Astrocyte (in vitro differentiated cells and primary cell): ENCODE results near the gene B4GALNT2. TPM values are rescaled to one million over a fixed set of nuclear protein-coding genes. Genes with fewer than 3 reads are reported as not detected.

Source experiments
- DNase-seq: peaks from one replicate; pipeline ENCODE4 v3.0.0-alpha.2; 2010; ENCODE audit warnings: low read depth
- FAIRE-seq: peaks from 2 replicates; lab custom pipeline; 2011; peaks lifted over from hg19 to GRCh38; lab: Jason Lieb, UNC
- H2AFZ ChIP-seq: 2 replicates; pipeline ENCODE4 v1.6.0; 2012; ENCODE audit warnings: low read depth, low read length, inconsistent platforms
- H3K27ac ChIP-seq: 2 replicates; pipeline ENCODE4 v1.5.1; 2011; ENCODE audit warnings: low read depth, low read length, inconsistent platforms
- H3K27me3 ChIP-seq: 2 replicates; pipeline ENCODE4 v1.6.0; 2011; ENCODE audit warnings: low read length, inconsistent platforms; ENCODE audit not compliant: insufficient read depth
- H3K36me3 ChIP-seq: 2 replicates; pipeline ENCODE4 v1.5.1; 2011; ENCODE audit warnings: low read length, inconsistent platforms; ENCODE audit not compliant: insufficient read depth
- H3K4me1 ChIP-seq: 2 replicates; pipeline ENCODE4 v1.5.1; 2011; ENCODE audit warnings: low read length, inconsistent platforms; ENCODE audit not compliant: insufficient read depth
- H3K4me2 ChIP-seq: 2 replicates; pipeline ENCODE4 v1.6.0; 2012; ENCODE audit warnings: low read length, inconsistent platforms
- H3K4me3 ChIP-seq: 2 replicates; pipeline ENCODE4 v1.5.1; 2011; ENCODE audit warnings: low read depth, mild to moderate bottlenecking, low read length, inconsistent platforms; ENCODE audit not compliant: insufficient read depth
- H3K79me2 ChIP-seq: 2 replicates; pipeline ENCODE4 v1.6.0; 2012; ENCODE audit warnings: mild to moderate bottlenecking, low read length, inconsistent platforms; ENCODE audit not compliant: insufficient read depth
- H3K9ac ChIP-seq: 2 replicates; pipeline ENCODE4 v1.6.0; 2012; ENCODE audit warnings: mild to moderate bottlenecking, low read length, inconsistent platforms
- H3K9me3 ChIP-seq: 2 replicates; pipeline ENCODE4 v1.5.1; 2012; ENCODE audit warnings: low read depth, mild to moderate bottlenecking, low read length, inconsistent platforms; ENCODE audit not compliant: insufficient read depth
- H4K20me1 ChIP-seq: 2 replicates; pipeline ENCODE4 v1.6.0; 2012; ENCODE audit warnings: low read length, inconsistent platforms; ENCODE audit not compliant: insufficient read depth
- H3K27ac Mint-ChIP-seq: one replicate; pipeline ENCODE4 v1.8.0; 2021; ENCODE audit warnings: mild to moderate bottlenecking, mixed read lengths; ENCODE audit not compliant: unreplicated experiment
- H3K27me3 Mint-ChIP-seq: one replicate; pipeline ENCODE4 v1.8.0; 2021; ENCODE audit warnings: low read depth, mixed read lengths; ENCODE audit not compliant: unreplicated experiment
- H3K36me3 Mint-ChIP-seq: one replicate; pipeline ENCODE4 v1.8.0; 2021; ENCODE audit warnings: low read depth, mixed read lengths; ENCODE audit not compliant: unreplicated experiment
- H3K4me1 Mint-ChIP-seq: one replicate; pipeline ENCODE4 v1.8.0; 2021; ENCODE audit warnings: low read depth, mixed read lengths; ENCODE audit not compliant: unreplicated experiment
- H3K4me3 Mint-ChIP-seq: one replicate; pipeline ENCODE4 v1.8.0; 2021; ENCODE audit warnings: mild to moderate bottlenecking, moderate library complexity, mixed read lengths; ENCODE audit not compliant: unreplicated experiment
- H3K9me3 Mint-ChIP-seq: one replicate; pipeline ENCODE4 v1.8.0; 2021; ENCODE audit warnings: mild to moderate bottlenecking, mixed read lengths; ENCODE audit not compliant: unreplicated experiment
- EZH2 ChIP-seq: IDR thresholded peaks from 2 replicates; pipeline ENCODE4 v1.6.1; 2012; ENCODE audit warnings: mild to moderate bottlenecking, low read length, inconsistent platforms; ENCODE audit not compliant: insufficient read depth
- total RNA-seq: library from RNA; stranded (reverse); gene quantifications from 2 replicates; pipeline ENCODE4 v1.2.1, GENCODE V29; 2021
- TF ChIP-seq, protein P1 (sequence below): IDR thresholded peaks from 2 replicates; pipeline ENCODE4 v1.5.1; 2011; ENCODE audit warnings: low read depth, mild to moderate bottlenecking, inconsistent platforms, low read length, moderate library complexity; ENCODE audit not compliant: insufficient read depth

Gene B4GALNT2
- total RNA-seq, 1 donor from 2014 or later: not detected

DNA sequence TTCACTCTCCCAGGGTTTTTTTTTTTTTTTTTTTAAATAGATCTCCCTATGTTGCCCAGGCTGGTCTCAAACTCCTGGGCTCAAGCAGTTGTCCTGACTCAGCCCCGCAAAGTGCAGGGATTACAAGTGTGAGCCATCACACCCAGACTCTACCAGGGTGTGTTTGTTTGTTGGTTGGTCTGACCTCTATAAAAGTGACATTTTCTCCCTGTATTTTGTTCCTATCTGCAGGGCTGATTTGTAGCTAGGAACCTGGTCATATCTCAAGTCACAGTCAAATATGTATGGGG, 46.3 kb upstream of the B4GALNT2 start:
- H3K4me1 ChIP-seq: no peaks in the 10 kb centered on the region
- no peak overlapping the region for H3K4me3 ChIP-seq
- DNase-seq: no peak
- no peaks in the 10 kb centered on the region for H3K79me2 ChIP-seq
- Mint-ChIP-seq H3K27ac (no peak overlapping the region), H3K36me3 (peaks cover 3% of the 10 kb centered on the region), H3K9me3 (peaks cover 11% of the 10 kb centered on the region), H3K27me3 (peaks cover 21% of the 10 kb centered on the region), H3K4me1 (no peaks in the 10 kb centered on the region), H3K4me3 (no peak overlapping the region)
- peaks cover 5% of the 10 kb centered on the region for H3K27me3 ChIP-seq
- FAIRE-seq: no peak
- TF ChIP-seq, protein P1, sequence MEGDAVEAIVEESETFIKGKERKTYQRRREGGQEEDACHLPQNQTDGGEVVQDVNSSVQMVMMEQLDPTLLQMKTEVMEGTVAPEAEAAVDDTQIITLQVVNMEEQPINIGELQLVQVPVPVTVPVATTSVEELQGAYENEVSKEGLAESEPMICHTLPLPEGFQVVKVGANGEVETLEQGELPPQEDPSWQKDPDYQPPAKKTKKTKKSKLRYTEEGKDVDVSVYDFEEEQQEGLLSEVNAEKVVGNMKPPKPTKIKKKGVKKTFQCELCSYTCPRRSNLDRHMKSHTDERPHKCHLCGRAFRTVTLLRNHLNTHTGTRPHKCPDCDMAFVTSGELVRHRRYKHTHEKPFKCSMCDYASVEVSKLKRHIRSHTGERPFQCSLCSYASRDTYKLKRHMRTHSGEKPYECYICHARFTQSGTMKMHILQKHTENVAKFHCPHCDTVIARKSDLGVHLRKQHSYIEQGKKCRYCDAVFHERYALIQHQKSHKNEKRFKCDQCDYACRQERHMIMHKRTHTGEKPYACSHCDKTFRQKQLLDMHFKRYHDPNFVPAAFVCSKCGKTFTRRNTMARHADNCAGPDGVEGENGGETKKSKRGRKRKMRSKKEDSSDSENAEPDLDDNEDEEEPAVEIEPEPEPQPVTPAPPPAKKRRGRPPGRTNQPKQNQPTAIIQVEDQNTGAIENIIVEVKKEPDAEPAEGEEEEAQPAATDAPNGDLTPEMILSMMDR: no peak
- no peak for TF ChIP-seq EZH2
- H4K20me1 ChIP-seq: no peaks in the 10 kb centered on the region
- H3K27ac ChIP-seq: no peak overlapping the region
- H3K9ac ChIP-seq: no peak overlapping the region
- H3K36me3 ChIP-seq: no peaks in the 10 kb centered on the region
- H3K9me3 ChIP-seq: no peaks in the 10 kb centered on the region
- no peak overlapping the region for H2AFZ ChIP-seq
- H3K4me2 ChIP-seq: no peak overlapping the region

DNA sequence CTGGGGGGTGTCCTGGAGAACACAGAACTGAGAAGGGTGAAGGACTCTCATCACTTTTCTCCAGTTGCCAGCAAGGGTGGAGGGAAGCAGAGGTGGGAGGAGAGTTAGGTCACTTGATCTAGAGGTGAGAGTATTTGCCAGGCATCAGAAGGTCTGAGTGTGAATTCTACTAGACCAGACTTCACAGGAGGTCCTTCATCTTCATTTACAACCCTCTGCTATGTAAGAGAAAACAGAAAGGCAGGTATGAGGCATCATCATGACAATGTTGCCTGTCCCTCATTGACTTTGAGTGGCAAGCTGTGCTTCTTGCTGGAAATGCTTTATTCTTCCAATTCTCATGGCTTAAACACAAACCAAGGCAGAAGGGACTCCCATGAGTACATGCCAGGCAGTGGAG, 45.9 kb upstream of the B4GALNT2 start:
- H3K36me3 Mint-ChIP-seq: peaks cover 3% of the 10 kb centered on the region
- Histone ChIP-seq H3K27me3 (peaks cover 5% of the 10 kb centered on the region), H3K79me2 (no peaks in the 10 kb centered on the region), H3K4me1 (no peaks in the 10 kb centered on the region), H4K20me1 (no peaks in the 10 kb centered on the region), H2AFZ (no peak overlapping the region), H3K9me3 (no peaks in the 10 kb centered on the region), H3K4me2 (no peak overlapping the region), H3K4me3 (no peak overlapping the region), H3K9ac (no peak overlapping the region), H3K27ac (no peak overlapping the region), H3K36me3 (no peaks in the 10 kb centered on the region)
- no peak for TF ChIP-seq EZH2
- TF ChIP-seq, protein P1: no peak
- peaks cover 14% of the 10 kb centered on the region for H3K9me3 Mint-ChIP-seq
- DNase-seq (no peak), FAIRE-seq (no peak)
- peaks cover 21% of the 10 kb centered on the region for H3K27me3 Mint-ChIP-seq
- H3K4me3 Mint-ChIP-seq: no peak overlapping the region
- H3K4me1 Mint-ChIP-seq: no peaks in the 10 kb centered on the region
- H3K27ac Mint-ChIP-seq: no peak overlapping the region

DNA sequence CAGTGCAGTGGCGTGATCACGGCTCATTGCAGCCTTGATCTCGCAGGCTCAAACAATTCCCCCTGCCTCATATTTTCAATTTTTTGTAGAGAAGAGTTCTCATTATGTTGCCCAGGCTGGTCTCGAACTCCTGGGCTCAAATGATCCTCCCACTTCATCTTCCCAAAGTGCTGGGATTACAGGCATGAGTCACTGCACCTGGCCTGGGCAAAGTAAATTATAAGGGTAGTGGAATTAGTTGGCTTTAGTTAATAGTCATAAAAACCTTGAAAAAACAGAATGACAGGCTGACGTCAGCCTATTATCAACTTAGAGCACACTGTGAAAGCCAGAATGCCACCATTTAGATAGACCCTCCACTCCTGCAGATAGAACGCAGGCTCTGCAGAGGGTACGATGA, 43.5 kb upstream of the B4GALNT2 start:
- TF ChIP-seq, protein P1: no peak
- TF ChIP-seq EZH2: no peak
- Mint-ChIP-seq H3K4me1 (no peaks in the 10 kb centered on the region), H3K27ac (no peak overlapping the region), H3K27me3 (peaks cover 19% of the 10 kb centered on the region), H3K9me3 (peaks cover 19% of the 10 kb centered on the region), H3K4me3 (no peak overlapping the region), H3K36me3 (peaks cover 3% of the 10 kb centered on the region)
- H3K9me3 ChIP-seq: no peaks in the 10 kb centered on the region
- no peaks in the 10 kb centered on the region for H3K4me1 ChIP-seq
- H3K9ac ChIP-seq: no peak overlapping the region
- FAIRE-seq (no peak), DNase-seq (no peak)
- H3K36me3 ChIP-seq: no peaks in the 10 kb centered on the region
- H3K27ac ChIP-seq: no peak overlapping the region
- H3K27me3 ChIP-seq: no peaks in the 10 kb centered on the region
- no peak overlapping the region for H2AFZ ChIP-seq
- no peak overlapping the region for H3K4me2 ChIP-seq
- no peak overlapping the region for H3K4me3 ChIP-seq
- H4K20me1 ChIP-seq: no peaks in the 10 kb centered on the region
- no peaks in the 10 kb centered on the region for H3K79me2 ChIP-seq
